Activated T-helper 1 cell treated with Interleukin-2 at 50 U/mL for 16 hours (primary cell): ENCODE measurements around the gene ZBTB7C.

ENCODE experiments used
- DNase-seq: peaks from one replicate; pipeline ENCODE4 v3.0.0-alpha.2; 2020; ENCODE audit warnings: low read depth

ZBTB7C gene

GRCh38 chr18:48059455-48060010 is 349.6 kb downstream of the ZBTB7C start:
- DNase-seq = no peak

- no peak for DNase-seq
Observed at GRCh38 chr18:48058486-48058885, 350.7 kb downstream of the ZBTB7C start.

GRCh38 chr18:48057018-48057417 is 352.2 kb downstream of the ZBTB7C start:
- DNase-seq = no peak

- DNase-seq = no peak
Observed at GRCh38 chr18:48055351-48055750, 353.8 kb downstream of the ZBTB7C start.

GRCh38 chr18:48053881-48054816 is 355.0 kb downstream of the ZBTB7C start:
- DNase-seq = no peak

- DNase-seq = no peak
Observed at GRCh38 chr18:48052842-48053241, 356.3 kb downstream of the ZBTB7C start.

- no peak for DNase-seq
Observed at GRCh38 chr18:48051945-48052840, 357.0 kb downstream of the ZBTB7C start.

GRCh38 chr18:48050176-48050575 is 359.0 kb downstream of the ZBTB7C start:
- DNase-seq = no peak

- DNase-seq = no peak
Observed at GRCh38 chr18:48049757-48050156, 359.4 kb downstream of the ZBTB7C start.

GRCh38 chr18:48048251-48048650 is 360.9 kb downstream of the ZBTB7C start:
- no peak for DNase-seq

GRCh38 chr18:48046843-48047242 is 362.3 kb downstream of the ZBTB7C start:
- no peak for DNase-seq

- DNase-seq = no peak
Observed at GRCh38 chr18:48045744-48046143, 363.4 kb downstream of the ZBTB7C start.

- DNase-seq = no peak
Observed at GRCh38 chr18:48044944-48045343, 364.2 kb downstream of the ZBTB7C start.

- no peak for DNase-seq
Observed at GRCh38 chr18:48043166-48043565, 366.0 kb downstream of the ZBTB7C start.

GRCh38 chr18:48042431-48042830 is 366.8 kb downstream of the ZBTB7C start:
- no peak for DNase-seq

GRCh38 chr18:48040457-48041110 is 368.6 kb downstream of the ZBTB7C start:
- DNase-seq = no peak

GRCh38 chr18:48039769-48040215 is 369.4 kb downstream of the ZBTB7C start:
- no peak for DNase-seq

GRCh38 chr18:48038636-48039035 is 370.5 kb downstream of the ZBTB7C start:
- DNase-seq = no peak

- DNase-seq = no peak
Observed at GRCh38 chr18:48037481-48038271, 371.5 kb downstream of the ZBTB7C start.

- DNase-seq = no peak
Observed at GRCh38 chr18:48036641-48037421, 372.4 kb downstream of the ZBTB7C start.
